SK-N-MC (cell line): Measurements from ENCODE around the gene CHSY1.
A peak's percentile ranks its signal among the peaks of the same experiment; 100 is the strongest.

Source experiments
- DNase-seq: peaks from one replicate; pipeline ENCODE4 v3.0.0-alpha.2; 2011; ENCODE audit warnings: low read depth, low spot score
- H3K27ac ChIP-seq: fragments of 200-600 bp; sonication (generic); 2 replicates; pipeline ENCODE4 v1.5.1; 2016; ENCODE audit warnings: mixed run types
- H3K36me3 ChIP-seq: fragments of 200-600 bp; sonication (generic); 2 replicates; pipeline ENCODE4 v1.6.1; 2017; ENCODE audit warnings: antibody characterized with exemption, low read length, mixed read lengths; ENCODE audit not compliant: insufficient read depth
- H3K4me3 ChIP-seq: fragments of 200-600 bp; sonication (generic); 2 replicates; pipeline ENCODE4 v1.5.1; 2016
- H3K9ac ChIP-seq: fragments of 200-600 bp; sonication (generic); 2 replicates; pipeline ENCODE4 v1.8.0; 2017; ENCODE audit warnings: mixed run types, mixed read lengths; ENCODE audit not compliant: insufficient read length
- H3K9me3 ChIP-seq: fragments of 200-600 bp; sonication (generic); 2 replicates; pipeline ENCODE4 v1.6.1; 2017; ENCODE audit warnings: low read depth, mild to moderate bottlenecking, antibody characterized with exemption, low read length, moderate library complexity, mixed read lengths
- EZH2 ChIP-seq: fragments of 200-600 bp; sonication (generic); IDR thresholded peaks from one replicate; pipeline ENCODE4 v1.6.1; 2017; ENCODE audit warnings: antibody characterized with exemption
- FOXP2 ChIP-seq: optimal IDR thresholded peaks from 2 replicates; pipeline ENCODE3; 2011; ENCODE audit warnings: mild to moderate bottlenecking, moderate library complexity; ENCODE audit not compliant: insufficient read depth; ENCODE audit errors: extremely low read length, control extremely low read depth
- POLR2AphosphoS5 ChIP-seq: IDR thresholded peaks from 2 replicates; pipeline ENCODE4 v1.6.1; 2012; ENCODE audit warnings: mild to moderate bottlenecking, low read depth, low read length, borderline replicate concordance

Gene CHSY1

DNA sequence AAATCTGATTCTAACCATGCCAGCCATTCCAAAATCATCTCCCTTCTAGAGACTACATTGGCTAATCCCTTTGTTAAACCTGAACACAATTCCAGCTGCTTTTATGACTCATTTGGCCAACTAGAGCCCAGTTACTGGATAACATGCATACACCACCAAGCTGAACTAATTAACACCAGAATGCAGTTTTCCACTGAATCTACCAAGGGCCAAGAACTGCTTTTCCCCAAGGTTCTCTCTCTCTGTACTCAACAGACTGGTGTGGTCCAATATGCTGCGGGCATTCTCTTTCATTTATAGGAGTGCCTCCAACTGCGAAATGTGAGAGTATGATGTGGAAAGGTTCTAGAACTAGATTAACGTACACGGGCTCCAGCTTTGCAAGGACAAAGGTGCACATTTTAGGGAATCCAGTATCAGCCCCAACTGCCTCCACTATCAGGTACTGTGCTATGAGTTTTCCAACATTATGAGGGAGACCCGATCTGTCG, 1.5 kb downstream of the CHSY1 start:
- Histone ChIP-seq H3K9me3 (no peaks in the 10 kb centered on the region), H3K27ac (no peak overlapping the region), H3K9ac (peak overlapping the region; percentile 63), H3K4me3 (peak overlapping the region; percentile 90), H3K36me3 (peaks cover 6% of the 10 kb centered on the region; the same call in 1 of the 2 replicates)
- DNase-seq, result no peak
- no peak for TF ChIP-seq EZH2
- TF ChIP-seq POLR2AphosphoS5, result no peak
- no peak for TF ChIP-seq FOXP2

DNA sequence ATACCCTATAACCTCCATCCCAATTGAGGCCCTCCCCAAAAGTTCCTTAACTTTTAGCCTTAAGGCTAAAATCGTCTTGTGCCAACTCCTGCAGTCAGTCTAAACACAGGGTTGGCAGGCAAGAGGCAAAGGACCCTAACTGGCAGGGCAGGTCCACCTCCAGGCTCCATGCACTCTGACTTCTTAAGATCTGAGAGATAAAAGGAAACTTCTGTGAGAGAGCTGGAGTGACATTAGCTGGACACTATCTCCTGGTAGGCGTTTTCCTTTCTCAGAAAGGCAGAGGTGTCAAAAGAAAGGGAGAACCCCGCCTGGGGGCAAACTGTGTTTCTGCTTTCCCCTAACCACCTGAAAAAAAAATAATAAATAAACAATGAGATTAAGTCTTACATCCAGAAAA, 3.6 kb downstream of the CHSY1 start:
- Histone ChIP-seq H3K27ac (no peak overlapping the region), H3K4me3 (no peak overlapping the region), H3K9me3 (no peaks in the 10 kb centered on the region), H3K36me3 (peaks cover 6% of the 10 kb centered on the region; the same call in 1 of the 2 replicates), H3K9ac (no peak overlapping the region)
- TF ChIP-seq FOXP2 (no peak), EZH2 (no peak), POLR2AphosphoS5 (no peak)
- DNase-seq, result no peak

- TF ChIP-seq FOXP2 (no peak), EZH2 (no peak), POLR2AphosphoS5 (no peak)
- Histone ChIP-seq H3K9ac (no peak overlapping the region), H3K9me3 (no peaks in the 10 kb centered on the region), H3K4me3 (no peak overlapping the region), H3K36me3 (peaks cover 6% of the 10 kb centered on the region; the same call in 1 of the 2 replicates), H3K27ac (no peak overlapping the region)
- DNase-seq, result no peak
Observed at GRCh38 chr15:101246824-101247745, 4.8 kb downstream of the CHSY1 start.

GRCh38 chr15:101246391-101246790, 5.5 kb downstream of the CHSY1 start:
- DNase-seq, result no peak
- H3K9me3 ChIP-seq, result no peaks in the 10 kb centered on the region
- no peak overlapping the region for H3K4me3 ChIP-seq
- no peak for TF ChIP-seq FOXP2
- no peak for TF ChIP-seq EZH2
- TF ChIP-seq POLR2AphosphoS5, result no peak
- no peak overlapping the region for H3K9ac ChIP-seq
- no peak overlapping the region for H3K27ac ChIP-seq
- H3K36me3 ChIP-seq, result peaks cover 6% of the 10 kb centered on the region; the same call in 1 of the 2 replicates

GRCh38 chr15:101244889-101245668, 6.8 kb downstream of the CHSY1 start:
- no peak for DNase-seq
- Histone ChIP-seq H3K27ac (no peak overlapping the region), H3K36me3 (peaks cover 6% of the 10 kb centered on the region; the same call in 1 of the 2 replicates)

GRCh38 chr15:101244036-101244781, 7.6 kb downstream of the CHSY1 start:
- Histone ChIP-seq H3K9me3 (no peaks in the 10 kb centered on the region), H3K4me3 (no peak overlapping the region), H3K36me3 (peaks cover 6% of the 10 kb centered on the region; the same call in 1 of the 2 replicates), H3K9ac (no peak overlapping the region), H3K27ac (no peak overlapping the region)
- TF ChIP-seq POLR2AphosphoS5, result no peak
- no peak for TF ChIP-seq EZH2
- DNase-seq, result no peak

More at GRCh38 chr15:101244889-101245668, 6.8 kb downstream of the CHSY1 start:
- H3K9ac ChIP-seq, result no peak overlapping the region
- no peaks in the 10 kb centered on the region for H3K9me3 ChIP-seq
- no peak overlapping the region for H3K4me3 ChIP-seq
- no peak for TF ChIP-seq EZH2
- TF ChIP-seq POLR2AphosphoS5, result no peak
- TF ChIP-seq FOXP2, result no peak

DNA sequence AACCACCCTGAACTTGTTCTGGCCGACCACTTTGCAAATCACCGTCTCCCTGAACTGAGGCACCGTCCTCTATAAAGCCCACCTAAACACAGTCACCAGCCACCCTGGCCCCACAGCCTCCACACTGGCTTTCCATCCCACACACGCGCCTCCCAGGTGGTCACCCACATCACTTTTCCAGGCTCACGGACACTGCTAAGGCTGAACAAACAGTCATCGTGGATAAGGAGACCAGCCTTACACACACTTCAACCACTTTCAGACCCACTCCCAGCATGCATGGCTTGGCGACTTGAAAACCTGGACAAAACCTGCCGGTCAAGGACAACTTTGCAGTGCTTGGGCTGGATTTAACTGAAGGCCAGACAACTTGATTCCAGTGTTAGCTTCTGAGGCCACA, 8.4 kb downstream of the CHSY1 start:
- TF ChIP-seq POLR2AphosphoS5, result no peak
- TF ChIP-seq EZH2, result no peak
- no peak for TF ChIP-seq FOXP2
- no peak overlapping the region for H3K9ac ChIP-seq
- no peak overlapping the region for H3K4me3 ChIP-seq
- H3K9me3 ChIP-seq, result no peaks in the 10 kb centered on the region
- peaks cover 6% of the 10 kb centered on the region; the same call in 1 of the 2 replicates for H3K36me3 ChIP-seq
- no peak for DNase-seq
- H3K27ac ChIP-seq, result no peak overlapping the region

DNA sequence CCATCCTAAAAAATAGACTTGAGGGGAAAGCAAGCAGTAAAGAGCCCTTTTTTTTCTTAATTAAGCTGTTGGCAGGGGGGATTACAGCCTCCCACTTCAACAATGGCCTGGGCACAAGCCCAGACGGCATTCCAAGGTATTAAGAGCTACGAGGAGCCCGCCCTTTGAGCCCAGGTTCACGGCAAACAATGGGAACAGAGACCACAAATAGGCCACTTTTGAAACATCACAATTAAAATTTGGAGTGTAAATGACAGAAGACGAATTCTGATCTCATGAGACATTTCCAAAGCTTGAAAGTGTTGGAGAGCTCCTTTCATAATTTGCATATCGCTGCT, 8.9 kb downstream of the CHSY1 start:
- H3K36me3 ChIP-seq, result peaks cover 4% of the 10 kb centered on the region; the same call in 1 of the 2 replicates
- H3K9ac ChIP-seq, result no peak overlapping the region
- DNase-seq, result no peak
- no peak overlapping the region for H3K4me3 ChIP-seq
- H3K9me3 ChIP-seq, result no peaks in the 10 kb centered on the region
- TF ChIP-seq POLR2AphosphoS5 (no peak), FOXP2 (no peak), EZH2 (no peak)
- no peak overlapping the region for H3K27ac ChIP-seq
